H9 (cell line): ENCODE measurements around the gene IGFL4. TPM values are rescaled to one million over a fixed set of nuclear protein-coding genes. Genes with fewer than 3 reads are reported as not detected.

Experiments
- DNase-seq: peaks from one replicate; pipeline ENCODE4 v3.0.0-alpha.2; 2017
- H2AFZ ChIP-seq: one replicate; pipeline ENCODE4 v1.6.1; 2013; ENCODE audit warnings: mild to moderate bottlenecking, low read length, control low read depth, moderate library complexity
- H2AK5ac ChIP-seq: 2 replicates; pipeline ENCODE4 v1.6.1; 2013; ENCODE audit warnings: low read length, control low read depth, mixed read lengths; ENCODE audit not compliant: insufficient read length
- H2BK120ac ChIP-seq: one replicate; pipeline ENCODE4 v1.6.1; 2013; ENCODE audit warnings: low read depth, mild to moderate bottlenecking, low read length, control low read depth, inconsistent platforms; ENCODE audit not compliant: poor library complexity, severe bottlenecking
- H2BK12ac ChIP-seq: 2 replicates; pipeline ENCODE4 v1.6.1; 2013; ENCODE audit warnings: low read length, control low read depth, mixed read lengths, low read depth; ENCODE audit not compliant: insufficient read length
- H2BK15ac ChIP-seq: 2 replicates; pipeline ENCODE4 v1.6.1; 2013; ENCODE audit warnings: low read depth, low read length, control low read depth
- H2BK20ac ChIP-seq: one replicate; pipeline ENCODE4 v1.6.1; 2013; ENCODE audit warnings: low read depth, mild to moderate bottlenecking, low read length, control low read depth, inconsistent platforms; ENCODE audit not compliant: poor library complexity, severe bottlenecking
- H2BK5ac ChIP-seq: 2 replicates; pipeline ENCODE4 v1.6.1; 2013; ENCODE audit warnings: low read length, control low read depth, mixed read lengths; ENCODE audit not compliant: insufficient read length
- H3K14ac ChIP-seq: 2 replicates; pipeline ENCODE4 v1.6.1; 2013; ENCODE audit warnings: low read length, control low read depth; ENCODE audit not compliant: insufficient read depth
- H3K18ac ChIP-seq: 2 replicates; pipeline ENCODE4 v1.6.1; 2013; ENCODE audit warnings: low read depth, mild to moderate bottlenecking, mixed read lengths, low read length, control low read depth; ENCODE audit not compliant: insufficient read length
- H3K23ac ChIP-seq: 2 replicates; pipeline ENCODE4 v1.6.1; 2013; ENCODE audit warnings: low read length, control low read depth, mixed read lengths, low read depth; ENCODE audit not compliant: insufficient read length
- H3K23me2 ChIP-seq: 2 replicates; pipeline ENCODE4 v1.6.1; 2013; ENCODE audit warnings: low read depth, mild to moderate bottlenecking, mixed read lengths, low read length, control low read depth; ENCODE audit not compliant: insufficient read length, poor library complexity, severe bottlenecking
- H3K27ac ChIP-seq: 2 replicates; pipeline ENCODE4 v1.5.1; 2013; ENCODE audit warnings: low read length, control low read depth, mixed read lengths, low read depth; ENCODE audit not compliant: insufficient read length
- H3K27me3 ChIP-seq: 2 replicates; pipeline ENCODE4 v1.6.1; 2013; ENCODE audit warnings: low read length, control low read depth, inconsistent platforms; ENCODE audit not compliant: insufficient read depth
- H3K4ac ChIP-seq: 2 replicates; pipeline ENCODE4 v1.6.1; 2013; ENCODE audit warnings: low read depth, mild to moderate bottlenecking, control low read depth, inconsistent platforms, low read length, moderate library complexity
- H3K4me1 ChIP-seq: 2 replicates; pipeline ENCODE4 v1.6.1; 2013; ENCODE audit warnings: low read length, control low read depth, inconsistent platforms; ENCODE audit not compliant: insufficient read depth
- H3K4me2 ChIP-seq: 2 replicates; pipeline ENCODE4 v1.6.1; 2013; ENCODE audit warnings: low read length, control low read depth, mixed read lengths; ENCODE audit not compliant: insufficient read length, insufficient read depth
- H3K56ac ChIP-seq: 2 replicates; pipeline ENCODE4 v1.6.1; 2013; ENCODE audit warnings: low read depth, mild to moderate bottlenecking, mixed read lengths, low read length, control low read depth; ENCODE audit not compliant: insufficient read length
- H3K79me1 ChIP-seq: 2 replicates; pipeline ENCODE4 v1.6.1; 2013; ENCODE audit warnings: low read depth, mild to moderate bottlenecking, moderate library complexity, low read length, control low read depth, inconsistent platforms; ENCODE audit not compliant: insufficient read depth, poor library complexity, severe bottlenecking
- H3K79me2 ChIP-seq: 2 replicates; pipeline ENCODE4 v1.6.1; 2013; ENCODE audit warnings: low read length, control low read depth, inconsistent platforms; ENCODE audit not compliant: insufficient read depth
- H3K9ac ChIP-seq: 2 replicates; pipeline ENCODE4 v1.6.1; 2013; ENCODE audit warnings: low read length, control low read depth, mixed read lengths; ENCODE audit not compliant: insufficient read length; ENCODE audit errors: extremely low read depth
- H3K9me3 ChIP-seq: one replicate; pipeline ENCODE4 v1.6.1; 2013; ENCODE audit warnings: low read depth, low read length, inconsistent platforms; ENCODE audit not compliant: control insufficient read depth
- H3T11ph ChIP-seq: one replicate; pipeline ENCODE4 v1.6.1; 2013; ENCODE audit warnings: mild to moderate bottlenecking, low read length, control low read depth, inconsistent platforms
- H4K20me1 ChIP-seq: one replicate; pipeline ENCODE4 v1.6.1; 2013; ENCODE audit not compliant: control insufficient read depth, insufficient read length, insufficient read depth
- H4K5ac ChIP-seq: 2 replicates; pipeline ENCODE4 v1.6.1; 2013; ENCODE audit warnings: low read depth, mild to moderate bottlenecking, mixed read lengths, low read length, control low read depth; ENCODE audit not compliant: insufficient read length
- H4K8ac ChIP-seq: replicated peaks from 2 replicates; pipeline ENCODE4 v1.6.1; 2013; ENCODE audit warnings: low read length, control low read depth, mixed read lengths, low read depth; ENCODE audit not compliant: insufficient read length
- H4K91ac ChIP-seq: 2 replicates; pipeline ENCODE4 v1.6.1; 2013; ENCODE audit warnings: low read depth, mild to moderate bottlenecking, moderate library complexity, mixed read lengths, low read length, control low read depth; ENCODE audit not compliant: insufficient read length
- H3K27ac Mint-ChIP-seq, 3 experiments: 2 replicates in 2 of 3; 3 replicates in 1 of 3; pipeline ENCODE4 v1.8.0; 2020 to 2021; ENCODE audit warnings: mixed read lengths in 3 of 3, mild to moderate bottlenecking in 1 of 3, moderate library complexity in 1 of 3
- H3K27me3 Mint-ChIP-seq: 2 replicates; pipeline ENCODE4 v1.8.0; 2021; ENCODE audit warnings: low read depth, mild to moderate bottlenecking, moderate library complexity, mixed read lengths
- H3K36me3 Mint-ChIP-seq, 3 experiments: 2 replicates in 2 of 3; 3 replicates in 1 of 3; pipeline ENCODE4 v1.8.0; 2020 to 2021; ENCODE audit warnings: low read depth in 3 of 3, mixed read lengths in 3 of 3; ENCODE audit not compliant: insufficient read depth in 1 of 3
- H3K4me1 Mint-ChIP-seq, 2 experiments: 2 replicates each; pipeline ENCODE4 v1.8.0; 2020; ENCODE audit warnings: mixed read lengths in 2 of 2
- H3K4me3 Mint-ChIP-seq, 2 experiments: 2 replicates in 1 of 2; 3 replicates in 1 of 2; pipeline ENCODE4 v1.8.0; 2020 to 2021; ENCODE audit warnings: mild to moderate bottlenecking in 2 of 2, mixed read lengths in 2 of 2, moderate library complexity in 1 of 2
- H3K9me3 Mint-ChIP-seq, 2 experiments: 2 replicates in 1 of 2; 3 replicates in 1 of 2; pipeline ENCODE4 v1.8.0; 2020; ENCODE audit warnings: mild to moderate bottlenecking in 2 of 2, mixed read lengths in 2 of 2, moderate library complexity in 1 of 2
- CTCF ChIP-seq: fragments of 200-600 bp; sonication (generic); conservative IDR thresholded peaks from 3 replicates; pipeline ENCODE4 v1.8.0; 2021; ENCODE audit warnings: antibody characterized with exemption, mild to moderate bottlenecking
- WGBS: extraction: QIAGEN DNeasy Blood & Tissue Kit; methylation state at CpG from one replicate; pipeline ENCODE4 v1.1.7; 2013; ENCODE audit warnings: missing lambda C conversion rate, low lambda C conversion rate, mixed read lengths; ENCODE audit not compliant: insufficient read length; ENCODE audit errors: extremely low coverage; 5-methylcytosine and 5-hydroxymethylcytosine counted together
- total RNA-seq: library from RNA; stranded (reverse); gene quantifications from 2 replicates; pipeline ENCODE4 v1.2.1, GENCODE V29; 2021

The IGFL4 gene
- total RNA-seq, 1 experiment from 2014 or later: 0.33 TPM

- DNase-seq: no peak
- Histone ChIP-seq H3K18ac (no peak overlapping the region), H3K14ac (no peak overlapping the region), H3K9me3 (no peaks in the 10 kb centered on the region), H2AK5ac (no peak overlapping the region), H3K4ac (no peak overlapping the region), H3K4me2 (no peak overlapping the region), H3K79me1 (no peaks in the 10 kb centered on the region), H3K79me2 (no peaks in the 10 kb centered on the region), H2BK120ac (no peak overlapping the region), H3K56ac (no peak overlapping the region), H4K5ac (no peak overlapping the region), H3K23ac (no peak overlapping the region), H4K8ac (no peak overlapping the region), H2BK5ac (no peak overlapping the region), H3K27ac (no peak overlapping the region), H3K23me2 (no peaks in the 10 kb centered on the region), H3T11ph (no peak overlapping the region), H2AFZ (no peak overlapping the region), H3K27me3 (no peaks in the 10 kb centered on the region), H2BK20ac (no peak overlapping the region), H4K20me1 (no peaks in the 10 kb centered on the region), H3K4me1 (no peaks in the 10 kb centered on the region), H2BK12ac (no peak overlapping the region), H4K91ac (no peak overlapping the region), H3K9ac (no peak overlapping the region), H2BK15ac (no peak overlapping the region)
- TF ChIP-seq CTCF: no peak
- H3K36me3 Mint-ChIP-seq: peaks cover 4 to 14% (median 13%) of the 10 kb centered on the region in 3 experiments; a peak in 5 of 7 replicates
- peaks cover 3 to 4% of the 10 kb centered on the region in 2 experiments; a peak in 2 of 5 replicates for H3K9me3 Mint-ChIP-seq
- no peak overlapping the region for H3K27ac Mint-ChIP-seq
- peak overlapping the region in 1 of 2 experiments; percentile 27; a peak in 1 of 5 replicates for H3K4me3 Mint-ChIP-seq
- H3K27me3 Mint-ChIP-seq: no peaks in the 10 kb centered on the region; the same call in 1 of the 2 replicates
- peaks cover 10 to 19% of the 10 kb centered on the region in 2 experiments for H3K4me1 Mint-ChIP-seq
- WGBS: no CpG with 5 or more reads among the region's 11 CpGs
Measured at GRCh38 chr19:46023311-46023779, 17.5 kb downstream of the IGFL4 start.
